SKM-1 treated with dmso at 0.1 percent for 144 hours (cell line): ENCODE measurements around the gene S1PR4.
A peak's percentile ranks its signal among the peaks of the same experiment; 100 is the strongest.
"Not testable (repeated sequence)": the region's sequence is repeated elsewhere in the genome, so short reads cannot be mapped to it uniquely, and the experiment has no call there.

Experiments used
- DNase-seq: peaks from one replicate; lab custom pipeline; 2025; ENCODE audit not compliant: unreplicated experiment; lab: John Stamatoyannopoulos, UW

Gene S1PR4

DNA sequence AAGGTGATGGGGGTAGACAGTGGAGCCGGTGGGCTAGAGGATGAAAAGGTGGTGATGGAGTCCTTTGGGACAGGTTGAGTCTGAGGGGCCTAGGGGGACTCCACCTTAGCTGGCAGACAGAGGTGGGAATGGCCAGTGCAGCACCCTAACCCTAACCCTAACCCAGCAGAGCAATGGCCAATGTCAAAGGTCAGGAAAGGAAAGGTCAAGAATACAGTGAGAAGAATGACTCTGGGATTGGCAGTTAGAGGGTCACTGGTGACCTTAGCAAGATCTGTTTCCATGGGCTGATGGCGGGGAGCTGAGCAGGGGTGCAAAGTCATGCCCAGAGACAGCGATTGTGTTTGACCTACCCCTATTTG lies 26.2 kb upstream of the S1PR4 start:
- DNase-seq: no peak

- DNase-seq: no peak
These were observed 25.0 kb upstream of the S1PR4 start for GRCh38 chr19:3153286-3154230.

DNA sequence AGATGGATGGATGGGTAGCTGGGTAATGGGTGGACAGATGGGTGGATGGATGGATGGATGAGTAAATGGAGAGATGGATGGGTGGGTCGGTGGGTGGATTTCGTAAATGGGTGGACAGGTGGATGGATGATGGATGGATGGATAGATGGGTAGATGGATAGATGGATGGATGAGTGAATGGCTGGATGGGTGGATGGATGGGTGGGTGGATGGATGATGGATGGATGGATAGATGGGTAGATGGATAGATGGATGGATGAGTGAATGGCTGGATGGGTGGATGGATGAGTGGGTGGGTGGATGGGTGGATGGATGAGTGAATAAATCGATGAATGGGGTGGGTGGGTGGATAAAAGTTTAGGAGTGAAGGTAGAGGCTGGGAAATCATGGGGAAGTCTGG lies 24.1 kb upstream of the S1PR4 start:
- DNase-seq: not testable (repeated sequence)

DNA sequence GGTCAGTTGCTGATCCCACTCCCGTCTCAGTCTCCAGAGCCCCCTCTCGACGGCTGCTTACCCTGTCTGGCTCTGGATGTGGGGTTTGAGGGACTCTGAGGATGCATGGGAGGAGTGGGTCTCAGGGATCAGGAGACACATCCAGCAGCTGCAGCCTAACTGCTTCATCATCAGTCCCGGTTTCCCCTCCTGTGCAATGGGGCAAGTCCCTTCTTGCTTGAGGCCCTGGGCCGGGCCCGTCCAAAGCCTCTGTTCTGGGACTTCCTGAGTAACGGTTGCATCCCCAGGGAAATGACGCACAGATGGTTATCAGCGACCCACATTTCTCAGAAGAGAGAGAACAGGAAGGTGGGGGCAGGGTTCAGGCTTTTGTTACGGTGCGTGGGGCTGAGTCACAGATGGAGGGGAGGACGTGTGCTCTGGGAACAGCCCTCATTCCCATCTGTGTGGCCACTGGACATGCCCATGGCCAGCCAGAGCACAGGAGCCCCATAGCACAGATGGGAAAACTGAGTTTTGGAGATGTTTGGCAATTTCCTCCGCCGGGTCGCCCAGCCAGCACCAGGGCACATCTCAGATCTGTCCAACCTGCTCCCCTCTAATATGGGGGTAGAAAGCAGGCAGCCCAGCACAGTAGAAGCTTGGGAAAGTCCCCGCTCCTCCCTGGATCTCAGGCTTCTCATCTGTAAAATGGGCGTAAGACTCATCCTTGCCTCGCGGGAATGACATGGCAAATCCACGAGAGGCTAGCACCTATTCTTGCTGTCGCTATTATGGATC lies 23.4 kb upstream of the S1PR4 start:
- DNase-seq: peak; percentile 90

DNA sequence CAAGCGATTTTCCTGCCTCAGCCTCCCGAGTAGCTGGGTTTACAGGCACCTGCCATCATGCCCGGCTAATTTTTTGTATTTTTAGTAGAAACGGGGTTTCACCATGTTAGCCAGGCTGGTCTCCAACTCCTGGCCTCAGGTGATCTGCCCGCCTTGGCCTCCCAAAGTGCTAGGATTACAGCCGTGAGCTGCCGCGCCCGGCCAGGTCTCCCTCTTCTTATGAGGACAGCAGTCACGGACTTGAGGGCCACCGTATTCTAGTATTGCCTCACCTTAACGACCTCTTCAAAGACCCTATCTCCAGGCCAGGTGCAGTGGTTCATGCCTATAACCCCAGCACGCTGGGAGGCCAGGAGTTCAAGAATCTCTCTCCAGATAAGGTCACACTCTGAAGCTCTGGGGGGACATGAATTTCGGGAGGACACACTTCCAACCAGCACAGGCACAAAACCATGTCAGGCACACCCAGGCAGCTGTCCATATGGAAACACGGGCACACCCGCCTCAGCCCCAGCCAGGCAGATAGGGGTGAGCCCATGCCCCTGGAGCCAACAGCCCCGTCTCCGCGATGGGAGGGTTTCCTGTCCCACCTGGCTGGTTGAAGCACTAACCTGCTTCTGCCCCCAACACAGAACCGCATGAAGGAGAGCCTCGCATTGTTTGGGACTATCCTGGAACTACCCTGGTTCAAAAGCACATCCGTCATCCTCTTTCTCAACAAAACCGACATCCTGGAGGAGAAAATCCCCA lies 21.3 kb upstream of the S1PR4 start:
- DNase-seq: no peak

DNA sequence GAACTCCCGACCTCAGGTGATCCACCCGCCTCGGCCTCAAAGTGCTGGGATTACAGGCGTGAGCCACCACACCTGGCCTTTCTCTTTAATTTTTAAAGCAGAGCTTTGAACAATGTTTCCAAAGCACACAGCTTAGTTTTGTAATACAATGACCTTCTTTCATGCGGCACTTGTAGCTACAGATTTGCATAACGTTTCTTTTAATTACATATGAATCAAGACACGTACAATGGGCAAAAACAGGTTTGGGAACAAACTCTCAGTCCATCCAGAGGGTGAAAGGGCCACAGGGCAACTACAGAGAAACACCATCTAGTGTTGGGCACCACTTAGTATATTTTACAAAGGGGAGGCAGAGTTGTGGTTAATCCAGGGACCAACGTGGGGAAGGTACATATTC lies 19.0 kb upstream of the S1PR4 start:
- DNase-seq: no peak

- no peak for DNase-seq
These were observed 18.4 kb upstream of the S1PR4 start for GRCh38 chr19:3160219-3160618.

GRCh38 chr19:3161453-3161852 lies 17.1 kb upstream of the S1PR4 start:
- no peak for DNase-seq

DNA sequence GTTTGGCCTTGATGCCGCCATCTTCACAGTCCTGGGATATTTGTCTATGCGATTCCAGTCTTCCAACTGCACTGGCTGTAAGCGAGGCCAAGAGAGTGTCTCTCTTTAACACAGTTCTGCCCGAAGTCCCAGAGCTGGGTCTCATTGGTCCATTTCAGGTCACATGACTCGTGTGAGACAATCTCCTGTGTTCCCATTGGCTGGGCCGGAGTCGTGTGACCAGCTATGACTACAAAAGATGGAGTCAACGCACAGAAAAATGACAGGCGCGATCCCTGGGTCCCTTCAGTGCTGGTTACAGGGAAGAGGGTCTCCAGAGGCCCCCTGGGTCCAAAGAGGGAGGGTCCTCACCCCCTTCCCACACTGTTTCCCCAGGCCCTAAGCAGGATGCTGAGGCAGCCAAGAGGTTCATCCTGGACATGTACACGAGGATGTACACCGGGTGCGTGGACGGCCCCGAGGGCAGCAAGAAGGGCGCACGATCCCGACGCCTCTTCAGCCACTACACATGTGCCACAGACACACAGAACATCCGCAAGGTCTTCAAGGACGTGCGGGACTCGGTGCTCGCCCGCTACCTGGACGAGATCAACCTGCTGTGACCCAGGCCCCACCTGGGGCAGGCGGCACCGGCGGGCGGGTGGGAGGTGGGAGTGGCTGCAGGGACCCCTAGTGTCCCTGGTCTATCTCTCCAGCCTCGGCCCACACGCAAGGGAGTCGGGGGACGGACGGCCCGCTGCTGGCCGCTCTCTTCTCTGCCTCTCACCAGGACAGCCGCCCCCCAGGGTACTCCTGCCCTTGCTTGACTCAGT lies 15.9 kb upstream of the S1PR4 start:
- DNase-seq: no peak

GRCh38 chr19:3163230-3163886 lies 15.2 kb upstream of the S1PR4 start:
- peak; percentile 14 for DNase-seq

DNA sequence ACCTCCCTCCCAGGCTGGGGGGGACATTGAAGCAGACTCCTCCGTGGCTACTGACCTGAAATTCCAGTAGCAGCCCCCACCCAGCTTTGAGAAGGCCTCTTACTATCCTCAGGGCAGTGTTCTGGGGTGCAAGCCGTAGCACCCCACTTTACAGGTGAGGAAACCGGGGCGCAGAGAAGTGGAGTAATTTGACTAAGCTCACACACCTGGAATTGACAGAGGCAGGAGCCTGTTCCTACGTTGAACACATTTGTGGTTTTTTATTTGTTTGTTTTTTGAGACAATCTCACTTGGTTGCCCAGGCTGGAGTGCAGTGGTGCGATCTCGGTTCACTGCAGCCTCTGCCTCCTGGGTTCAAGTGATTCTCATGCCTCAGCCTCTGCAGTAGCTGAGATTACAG lies 14.6 kb upstream of the S1PR4 start:
- DNase-seq: no peak

DNA sequence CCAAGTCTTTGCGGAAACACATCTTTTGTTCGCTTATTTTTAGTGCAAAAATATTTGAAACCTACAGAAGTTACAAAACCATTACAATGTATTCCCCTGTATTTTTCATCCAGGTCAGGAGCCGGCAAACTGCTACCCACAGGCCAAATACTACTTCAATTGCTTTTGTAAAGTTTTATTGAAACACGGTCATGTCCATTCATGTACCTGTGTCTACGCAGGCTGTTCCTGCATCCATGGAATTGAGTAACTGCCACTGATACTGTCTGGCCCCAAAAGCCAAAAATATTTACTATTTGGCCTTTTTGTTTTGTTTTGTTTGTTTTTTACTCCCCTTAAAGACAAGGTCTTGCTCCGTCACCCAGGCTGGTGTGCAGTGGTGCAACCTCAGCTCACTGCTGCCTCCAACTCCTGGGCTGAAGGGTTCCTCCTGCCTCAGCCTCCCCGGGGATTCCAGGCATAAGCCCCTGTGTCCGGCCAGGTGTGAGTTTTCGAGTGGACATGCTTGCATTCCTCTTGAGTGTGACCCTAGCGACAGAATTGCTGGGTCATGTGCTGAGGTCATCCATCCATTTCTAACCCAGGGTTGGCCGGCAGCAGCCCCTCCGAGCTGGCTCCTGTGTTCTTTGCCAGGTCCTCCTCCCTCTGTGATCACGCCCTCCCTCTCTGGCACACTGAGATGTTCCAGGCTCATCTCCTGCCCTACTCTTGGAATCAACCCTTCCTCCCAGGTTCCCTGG lies 10.9 kb upstream of the S1PR4 start:
- no peak for DNase-seq

- no peak for DNase-seq
These were observed 6.5 kb upstream of the S1PR4 start for GRCh38 chr19:3171894-3172672.

- not testable (repeated sequence) for DNase-seq
These were observed 5.9 kb upstream of the S1PR4 start for GRCh38 chr19:3172673-3173000.

- DNase-seq: no peak
These were observed 2.5 kb upstream of the S1PR4 start for GRCh38 chr19:3175781-3176714.

DNA sequence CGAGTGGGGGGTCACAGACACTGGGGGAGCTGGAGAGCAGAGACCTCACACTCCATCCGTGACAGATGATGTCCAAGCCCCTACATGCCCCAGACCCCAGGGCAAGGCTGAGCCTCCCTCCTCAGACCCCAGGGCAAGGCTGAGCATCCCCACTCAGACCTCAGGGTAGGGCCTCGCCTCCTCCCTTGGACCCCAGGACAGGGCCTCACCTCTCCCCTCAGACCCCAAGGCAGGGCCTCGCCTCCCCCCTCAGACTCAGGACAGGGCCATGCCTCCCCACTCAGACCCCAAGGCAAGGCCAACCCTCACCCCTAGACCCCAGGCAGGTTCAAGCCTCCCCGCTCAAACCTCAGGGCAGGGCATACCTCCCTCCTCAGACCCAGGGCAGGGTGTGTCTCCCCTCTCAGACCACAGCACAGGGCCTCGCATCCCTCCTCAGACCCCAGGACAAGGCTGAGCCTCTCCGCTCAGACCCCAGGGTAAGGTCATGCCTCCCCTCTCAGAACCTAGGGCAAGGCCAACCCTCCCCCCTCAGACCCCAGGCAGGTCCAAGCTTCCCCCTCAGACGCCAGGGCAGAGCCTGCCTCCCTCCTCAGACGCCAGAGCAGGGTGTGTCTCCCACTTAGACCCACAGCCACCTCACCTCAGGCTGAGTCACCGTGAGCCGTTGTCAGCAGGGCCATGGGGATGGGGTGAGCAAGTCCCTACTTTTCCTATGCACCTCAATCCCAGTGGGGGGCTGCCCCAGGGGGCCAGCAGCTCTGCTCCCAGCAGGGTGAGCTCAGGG lies 1.7 kb upstream of the S1PR4 start:
- no peak for DNase-seq
